Measurements from ENCODE around the gene ANKRD22.

GRCh38 chr10:88843171-88843570, 8.5 kb downstream of the ANKRD22 start:
- TF ChIP-seq CTCF (IDR thresholded peaks at IDR 0.05) (no peak), EP300 (IDR thresholded peaks at IDR 0.05; ENCODE audit: borderline replicate concordance in 1 of 2, low read depth in 1 of 2, low read length in 1 of 2) (no peak), EZH2phosphoT487 (IDR thresholded peaks at IDR 0.05; ENCODE audit: borderline replicate concordance, low read depth) (no peak), YY1 (IDR thresholded peaks at IDR 0.05; ENCODE audit: low read depth) (no peak), FOXM1 (IDR thresholded peaks at IDR 0.05; ENCODE audit: low read depth) (no peak), TCF12 (IDR thresholded peaks at IDR 0.05) (no peak)

Measured in SK-N-SH (cell line).